DMS114 treated with DMSO at 0.1 percent for 48 hours (cell line): ENCODE measurements around the gene SAMD3.
"Not testable (repeated sequence)": the region's sequence is repeated elsewhere in the genome, so short reads cannot be mapped to it uniquely, and the experiment has no call there.

Source experiments
- DNase-seq: peaks from one replicate; lab custom pipeline; 2025; ENCODE audit not compliant: unreplicated experiment; lab: John Stamatoyannopoulos, UW

Gene SAMD3

DNA sequence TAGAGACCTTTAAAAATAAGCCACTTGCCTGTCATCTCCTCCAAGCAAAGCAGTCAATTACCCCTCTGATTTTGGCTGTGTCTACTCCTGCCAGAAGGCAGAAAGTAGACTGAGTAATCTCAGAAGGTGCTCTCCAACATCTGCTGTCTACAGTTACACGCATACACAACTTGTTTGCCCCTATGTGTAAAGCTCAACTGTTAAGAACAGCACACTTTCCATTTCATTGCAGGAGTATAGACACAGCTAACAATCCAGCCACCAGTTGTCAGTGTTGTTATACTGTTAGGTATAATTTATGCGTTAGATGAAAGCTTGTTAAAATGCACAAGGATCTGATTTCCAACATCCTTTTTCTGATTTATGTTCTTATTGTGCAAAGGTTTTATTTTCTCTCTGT lies 88.2 kb downstream of the SAMD3 start:
- no peak for DNase-seq

DNA sequence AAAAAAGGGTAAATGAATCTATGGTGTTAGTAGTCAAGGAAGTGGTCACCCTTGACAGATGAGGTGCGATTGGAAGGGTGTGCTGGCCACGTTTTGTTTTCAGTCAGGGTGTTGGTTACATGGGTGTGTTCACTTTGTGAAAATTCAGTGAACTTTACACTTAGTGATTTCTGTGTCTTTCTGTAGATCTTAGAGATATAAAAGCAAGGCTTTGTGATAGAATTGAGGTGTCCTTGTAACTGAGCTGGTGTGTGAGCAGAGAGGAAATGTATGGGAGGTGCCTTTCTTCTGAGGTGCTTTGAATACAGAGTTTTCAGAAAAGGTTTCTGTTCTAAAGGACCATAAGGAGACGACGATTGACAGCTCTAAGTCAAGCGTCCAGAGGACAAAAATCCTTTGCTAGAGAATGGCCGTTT lies 90.5 kb downstream of the SAMD3 start:
- no peak for DNase-seq

DNA sequence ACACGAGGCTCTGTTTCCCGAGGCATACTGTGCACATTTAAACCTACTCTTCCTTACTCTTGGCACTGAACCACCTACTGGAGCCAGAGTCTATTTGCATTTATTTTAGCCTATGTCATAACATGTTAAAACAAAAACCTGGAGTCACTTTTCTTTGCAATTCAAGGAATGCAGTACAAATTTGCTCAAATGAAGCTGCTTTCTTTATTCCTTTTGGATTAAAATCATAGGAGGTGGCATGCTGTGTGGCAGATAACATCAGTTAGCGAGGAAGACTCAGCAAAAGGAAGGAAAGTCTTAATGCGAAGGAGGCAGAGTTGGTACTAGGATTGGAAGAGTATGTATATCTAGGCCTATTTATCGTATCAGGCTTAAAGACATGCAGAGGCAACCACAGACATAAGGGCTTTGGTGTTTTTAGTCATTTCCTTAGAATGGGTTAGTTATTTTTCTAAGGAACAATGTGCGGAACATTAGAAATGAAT lies 92.9 kb downstream of the SAMD3 start:
- no peak for DNase-seq

DNA sequence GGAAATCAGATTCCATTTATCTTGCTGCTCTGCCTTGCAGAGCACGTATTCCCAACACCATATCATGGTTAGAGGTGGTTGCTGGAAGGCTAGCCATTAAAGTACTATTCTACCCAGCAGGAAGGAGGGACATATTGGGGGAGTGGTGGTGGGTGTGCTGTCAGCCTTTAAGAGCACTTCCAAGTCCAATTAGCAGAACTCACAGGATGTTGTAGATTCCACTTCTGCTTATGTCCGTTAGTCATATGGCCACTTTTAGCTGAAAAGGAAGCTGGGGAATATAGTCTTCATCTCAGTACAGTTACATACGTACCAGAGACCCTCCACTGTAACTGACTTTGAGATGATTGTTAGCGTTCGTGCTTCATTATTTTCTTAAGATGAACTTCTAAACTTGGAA lies 94.4 kb downstream of the SAMD3 start:
- no peak for DNase-seq

DNA sequence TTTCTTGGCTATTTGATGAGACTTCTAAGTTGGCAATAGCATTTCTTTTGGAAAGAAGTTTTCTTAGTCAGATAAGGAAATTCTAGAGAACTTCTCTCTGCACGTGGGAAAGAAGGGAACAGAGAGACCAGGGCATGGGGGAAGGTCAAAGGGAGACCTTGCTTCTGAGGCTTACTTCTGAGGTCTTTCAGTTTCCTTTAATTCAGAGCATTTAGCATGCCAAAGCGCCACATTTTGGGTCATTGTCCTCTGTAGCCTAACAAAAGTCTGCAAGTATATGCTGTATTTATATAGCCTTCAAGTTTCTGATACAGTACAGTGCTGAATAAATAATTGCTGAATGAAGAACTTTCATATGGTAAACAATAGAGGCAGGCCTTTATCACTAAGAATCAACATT lies 95.6 kb downstream of the SAMD3 start:
- no peak for DNase-seq

DNA sequence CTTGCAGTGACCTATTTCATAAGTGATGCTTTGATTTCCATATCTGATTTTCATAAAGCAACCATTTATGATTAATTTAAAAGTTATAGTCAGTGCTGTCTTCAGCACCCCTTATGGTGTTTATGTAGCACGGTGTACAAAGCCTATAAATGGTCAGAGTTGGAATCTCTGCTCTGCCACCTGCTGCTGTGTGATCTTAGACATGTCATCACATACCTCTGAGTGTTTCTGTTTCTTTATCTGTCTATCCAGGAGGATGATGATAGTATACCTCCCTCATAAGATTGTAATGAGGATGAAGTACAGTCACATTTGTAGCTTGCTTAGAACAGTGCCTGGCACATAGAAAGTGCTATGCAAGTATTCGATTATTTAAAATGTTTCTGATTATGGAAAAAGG lies 100.5 kb downstream of the SAMD3 start:
- no peak for DNase-seq

DNA sequence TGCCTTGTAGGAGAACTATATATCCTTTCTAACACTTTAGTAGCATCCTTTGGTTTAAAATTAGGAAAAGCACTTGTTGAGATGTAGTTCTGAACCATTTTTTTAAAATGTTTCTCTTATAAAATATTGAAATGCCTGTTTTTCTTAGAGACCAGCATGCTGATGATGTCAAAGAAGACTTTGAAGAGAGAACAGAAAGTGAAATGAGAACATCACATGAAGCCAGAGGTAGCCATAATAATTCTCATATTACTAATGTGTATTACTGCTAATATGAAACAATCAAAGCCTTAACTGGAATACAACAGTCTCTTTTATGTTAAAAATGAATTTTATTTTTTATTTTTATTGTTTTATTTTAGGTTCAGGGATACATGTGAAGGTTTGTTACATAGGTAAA lies 102.0 kb downstream of the SAMD3 start:
- DNase-seq: no peak

DNA sequence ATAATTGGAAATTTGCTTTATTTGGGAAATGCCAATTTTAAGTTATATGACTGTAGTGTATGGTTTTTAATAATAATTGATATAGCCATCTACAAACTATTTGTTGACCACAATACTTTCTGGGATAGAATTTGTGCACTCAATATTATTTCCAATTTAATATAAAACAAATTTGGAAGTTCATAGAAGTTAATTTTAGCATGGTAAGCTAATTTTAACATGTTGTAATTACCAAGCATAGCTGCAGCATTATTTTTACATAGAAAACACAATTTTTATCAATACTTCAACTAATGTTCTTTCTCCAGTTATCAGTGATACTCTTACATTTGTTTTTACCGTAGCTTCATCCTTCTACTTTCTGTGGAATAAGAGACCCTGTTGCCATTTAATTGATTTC lies 103.5 kb downstream of the SAMD3 start:
- no peak for DNase-seq

DNA sequence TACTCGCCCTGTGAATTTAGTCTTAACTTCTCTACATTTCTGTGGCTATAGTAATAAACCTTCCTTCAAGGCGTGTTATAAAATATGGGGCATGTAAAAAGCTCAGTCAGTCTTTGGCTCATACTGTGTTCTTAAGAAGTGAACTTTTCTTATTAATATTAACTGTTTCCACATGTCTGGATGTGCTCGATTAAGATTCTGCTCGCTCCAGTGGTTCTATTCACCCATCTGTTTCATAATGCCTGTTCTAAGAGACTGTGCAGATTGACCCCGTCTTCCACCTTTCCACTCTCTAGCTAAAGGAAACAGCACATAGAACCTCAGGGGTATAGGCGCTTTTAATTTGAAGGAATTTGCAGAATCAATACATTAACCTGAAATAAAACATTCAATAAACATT lies 104.5 kb downstream of the SAMD3 start:
- no peak for DNase-seq

DNA sequence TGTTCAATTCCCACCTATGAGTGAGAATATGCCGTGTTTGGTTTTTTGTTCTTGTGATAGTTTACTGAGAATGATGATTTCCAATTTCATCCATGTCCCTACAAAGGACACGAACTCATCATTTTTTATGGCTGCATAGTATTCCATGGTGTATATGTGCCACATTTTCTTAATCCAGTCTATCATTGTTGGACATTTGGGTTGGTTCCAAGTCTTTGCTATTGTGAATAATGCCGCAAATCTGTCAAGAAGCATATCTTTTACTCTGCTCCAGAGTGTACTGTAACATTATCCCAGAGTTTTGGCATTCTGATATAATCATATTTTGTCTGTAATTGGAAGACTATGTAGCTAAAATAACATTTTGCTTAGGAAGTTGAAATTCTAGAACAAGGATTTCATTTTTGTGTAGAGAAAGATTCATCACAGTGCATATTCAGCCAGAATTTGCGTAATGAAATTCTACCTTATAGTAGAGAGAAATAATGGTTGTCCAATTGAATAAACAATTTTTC lies 105.5 kb downstream of the SAMD3 start:
- not testable (repeated sequence) for DNase-seq

DNA sequence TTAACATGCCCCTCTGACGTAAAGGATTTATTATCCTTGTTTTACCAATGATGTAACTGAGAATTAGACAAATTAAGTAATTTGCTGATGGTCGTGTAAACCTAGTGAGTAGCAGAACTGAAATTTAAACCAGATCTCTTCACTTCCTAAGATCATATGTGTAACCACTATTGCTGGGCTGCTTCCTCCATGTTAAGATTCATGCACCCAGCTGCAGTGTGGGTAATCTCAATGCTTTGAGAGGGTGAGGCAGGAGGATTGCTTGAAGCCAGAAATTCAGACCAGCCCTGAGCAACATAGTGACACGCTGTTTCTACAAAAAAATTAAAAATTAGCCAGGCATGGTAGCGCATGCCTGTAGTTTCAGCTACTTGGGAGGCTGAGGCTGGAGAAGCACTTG lies 106.5 kb downstream of the SAMD3 start:
- DNase-seq: no peak

DNA sequence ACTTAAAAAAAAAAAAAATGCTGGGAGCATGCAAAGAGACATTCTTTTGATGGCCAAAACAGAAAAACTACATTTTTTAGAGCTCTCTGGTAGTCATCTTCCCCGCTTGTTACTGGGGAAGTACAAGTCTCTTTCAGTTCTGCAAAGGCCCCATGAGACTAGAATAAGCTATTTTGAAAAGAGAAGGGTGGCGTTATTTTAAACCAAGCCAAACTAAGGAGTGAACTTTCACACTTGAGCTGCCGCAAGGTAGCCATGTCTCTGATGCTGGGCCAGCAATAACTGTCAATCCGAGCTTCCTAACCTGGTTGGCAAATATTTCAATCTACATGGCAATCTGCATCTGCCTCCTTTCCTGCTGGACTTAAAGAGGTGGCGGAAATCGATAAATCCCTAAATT lies 107.7 kb downstream of the SAMD3 start:
- DNase-seq: no peak

DNA sequence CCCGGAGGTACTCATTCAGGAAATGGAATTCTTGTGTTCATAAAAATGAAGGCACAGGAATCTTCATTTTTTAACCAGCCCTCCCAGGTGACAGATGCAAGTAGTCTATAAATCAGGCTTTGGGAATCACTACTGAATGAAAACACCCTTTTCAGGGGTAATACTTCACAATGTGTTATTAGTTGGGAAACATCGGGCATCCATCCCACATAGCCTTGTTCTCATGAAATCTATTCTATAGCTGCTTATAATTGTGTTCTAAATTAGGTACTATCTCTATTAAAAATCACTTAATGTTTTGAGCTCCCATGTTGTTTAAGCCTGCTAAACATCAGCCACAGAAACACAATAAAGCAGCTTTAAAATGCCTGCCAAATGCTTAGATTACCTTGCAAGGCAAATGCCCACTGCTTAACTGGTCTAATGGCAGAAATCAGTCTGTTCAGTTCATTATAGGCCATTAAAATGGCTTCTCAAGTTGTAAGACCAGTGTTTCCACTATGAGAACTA lies 109.5 kb downstream of the SAMD3 start:
- no peak for DNase-seq

DNA sequence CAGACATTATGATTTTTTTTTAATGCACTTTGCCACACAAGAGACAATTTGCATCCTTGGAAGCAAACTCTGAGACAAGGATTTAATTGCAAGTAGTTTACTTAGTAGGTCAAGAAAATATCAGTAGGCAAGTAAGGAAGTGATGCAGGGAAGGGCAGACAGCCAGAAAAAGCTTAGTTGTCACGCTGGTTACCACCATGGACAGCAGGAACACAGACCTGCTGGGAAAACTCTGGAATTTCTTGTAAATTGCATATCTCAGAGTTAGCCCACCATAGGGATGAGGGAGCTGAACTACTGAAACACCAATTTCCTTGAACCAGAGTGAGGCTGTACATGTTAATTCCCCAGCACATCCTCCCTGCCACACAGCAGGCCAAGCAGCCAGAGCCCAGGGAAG lies 111.7 kb downstream of the SAMD3 start:
- DNase-seq: no peak

DNA sequence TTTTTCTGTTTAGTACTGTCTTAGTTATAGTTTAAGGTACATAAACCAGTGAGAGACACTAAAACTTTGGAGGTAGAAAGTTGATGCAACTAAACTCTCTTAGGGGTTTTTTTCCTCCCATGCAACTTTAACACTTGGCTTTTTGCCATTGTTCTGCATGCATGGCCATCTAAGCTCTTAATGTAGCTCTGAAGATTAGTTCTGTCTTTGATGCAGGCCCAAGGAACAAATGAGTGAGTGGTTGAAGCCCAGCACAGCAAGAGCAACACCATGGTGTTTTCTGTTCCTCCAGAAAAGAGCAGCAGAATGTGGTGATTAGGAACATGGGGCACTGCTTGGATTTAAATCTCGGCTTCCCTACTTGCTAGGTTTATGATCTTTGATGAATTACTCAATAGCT lies 115.0 kb downstream of the SAMD3 start:
- DNase-seq: no peak

DNA sequence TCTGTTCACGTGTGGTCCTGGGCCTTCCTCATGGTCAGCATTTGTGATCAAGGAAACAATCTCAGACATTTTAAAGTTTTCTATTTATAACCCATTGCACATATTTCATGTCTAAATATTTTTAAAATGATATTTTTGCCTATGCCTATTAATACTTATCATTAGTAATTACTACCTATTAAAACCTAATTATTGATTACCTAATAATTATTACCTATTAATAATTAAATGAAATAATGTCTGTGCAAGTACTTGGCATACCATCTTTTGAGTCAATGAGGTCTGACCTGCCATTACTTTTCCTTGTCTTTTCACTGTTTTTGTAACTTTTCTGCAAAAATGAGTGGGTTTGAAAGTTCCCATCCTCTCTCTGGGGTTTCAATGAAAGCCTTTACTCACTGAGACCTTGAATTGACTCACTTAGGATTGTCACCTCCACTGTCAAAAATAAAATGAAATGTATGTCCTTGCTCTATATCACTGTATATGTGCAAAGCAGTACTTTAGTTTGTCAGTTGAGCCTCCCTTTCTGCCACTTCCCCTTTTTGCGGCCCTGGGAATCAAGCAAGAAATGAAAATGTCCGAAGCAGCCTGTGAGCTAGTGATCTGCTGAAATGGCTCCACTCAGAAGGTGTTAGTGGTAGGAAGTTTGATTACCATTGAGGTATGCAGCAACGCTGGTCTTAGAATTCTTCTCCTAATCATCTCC lies 116.6 kb downstream of the SAMD3 start:
- no peak for DNase-seq

DNA sequence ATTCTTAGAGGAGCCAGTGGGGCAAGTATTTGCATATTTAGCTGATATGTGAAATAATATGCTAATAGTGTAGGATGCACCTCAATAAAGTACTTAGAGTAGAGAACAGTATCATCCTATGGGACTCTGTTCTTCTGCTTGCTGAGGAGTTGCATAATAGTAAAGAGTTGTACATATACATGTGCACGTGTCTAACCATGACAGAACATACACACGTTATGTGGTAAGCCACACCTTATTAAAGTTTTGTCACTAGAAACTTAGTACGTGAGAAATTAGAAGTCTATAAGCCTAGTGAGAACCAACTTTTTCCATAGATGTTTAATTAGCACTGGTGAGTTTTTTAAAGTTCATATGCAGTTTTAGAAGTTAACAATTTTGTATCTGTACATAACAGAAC lies 123.6 kb downstream of the SAMD3 start:
- DNase-seq: no peak

DNA sequence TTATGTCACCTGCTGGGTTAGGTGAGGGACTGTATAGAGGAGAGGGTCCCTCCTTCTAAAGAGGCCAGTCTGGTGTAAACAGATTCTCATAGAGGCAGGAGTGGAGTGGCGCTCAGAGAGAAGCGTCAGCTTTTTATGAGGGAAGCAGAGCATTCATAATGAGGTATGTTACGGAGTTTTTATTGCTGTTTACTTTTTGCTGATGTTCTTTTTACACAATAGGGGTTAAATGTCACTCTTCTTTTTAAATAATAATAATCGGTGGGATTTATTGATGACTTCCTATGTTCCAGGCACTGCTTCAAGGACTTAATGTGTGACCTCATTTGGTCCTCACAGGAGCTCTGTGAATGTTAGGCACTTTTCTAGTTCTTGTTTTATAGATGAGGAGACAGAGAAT lies 124.4 kb downstream of the SAMD3 start:
- DNase-seq: no peak
